Middle frontal gyrus (tissue), 1 donor: ENCODE results near the gene ANKRD6.

ENCODE experiments used
- DNase-seq: peaks from one replicate; pipeline ENCODE4 v3.0.0-alpha.2; 2015; ENCODE audit warnings: low spot score; ENCODE audit errors: extremely low spot score

ANKRD6 gene

DNA sequence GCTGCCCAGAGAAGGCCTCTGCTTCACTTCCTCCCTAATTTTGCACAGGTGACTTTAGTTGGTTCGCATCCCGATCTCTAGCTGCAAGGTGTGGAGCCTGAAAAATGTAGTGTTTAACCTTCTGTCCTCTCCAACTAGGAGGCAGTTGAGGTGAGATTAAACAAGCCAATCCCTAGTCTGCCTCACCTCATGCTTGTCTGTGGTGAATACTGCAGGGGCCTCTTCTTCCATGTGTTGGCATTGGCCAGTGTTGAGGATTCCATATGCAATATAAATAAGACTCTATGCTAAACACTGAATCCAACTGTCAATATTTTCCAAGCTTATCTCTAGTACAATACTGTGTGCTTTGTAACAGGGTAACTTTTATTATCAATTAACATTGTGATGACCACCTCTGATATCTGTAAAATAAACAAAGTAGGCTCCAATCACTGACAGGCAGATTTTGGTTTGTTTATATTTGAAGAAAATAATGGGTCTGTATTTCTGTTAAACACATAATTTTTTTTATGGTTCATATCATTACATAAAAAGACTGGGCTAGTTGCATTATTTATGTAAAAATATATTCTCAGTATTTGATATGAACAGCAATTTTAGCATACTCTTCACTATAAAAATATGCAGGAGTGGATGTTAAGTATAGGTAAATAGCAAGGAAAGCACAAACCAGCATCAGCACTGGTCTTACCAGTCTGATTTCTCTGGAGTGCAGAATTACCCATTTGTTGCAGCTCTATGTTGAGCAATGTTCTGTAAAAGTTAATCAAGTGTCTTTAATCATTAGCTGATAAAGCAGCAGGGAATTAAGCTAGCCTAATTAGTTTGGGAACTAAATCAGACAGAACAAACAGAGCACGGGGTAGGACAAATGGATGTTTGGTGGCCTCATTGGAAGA, 74.0 kb downstream of the ANKRD6 start:
- no peak for DNase-seq

DNA sequence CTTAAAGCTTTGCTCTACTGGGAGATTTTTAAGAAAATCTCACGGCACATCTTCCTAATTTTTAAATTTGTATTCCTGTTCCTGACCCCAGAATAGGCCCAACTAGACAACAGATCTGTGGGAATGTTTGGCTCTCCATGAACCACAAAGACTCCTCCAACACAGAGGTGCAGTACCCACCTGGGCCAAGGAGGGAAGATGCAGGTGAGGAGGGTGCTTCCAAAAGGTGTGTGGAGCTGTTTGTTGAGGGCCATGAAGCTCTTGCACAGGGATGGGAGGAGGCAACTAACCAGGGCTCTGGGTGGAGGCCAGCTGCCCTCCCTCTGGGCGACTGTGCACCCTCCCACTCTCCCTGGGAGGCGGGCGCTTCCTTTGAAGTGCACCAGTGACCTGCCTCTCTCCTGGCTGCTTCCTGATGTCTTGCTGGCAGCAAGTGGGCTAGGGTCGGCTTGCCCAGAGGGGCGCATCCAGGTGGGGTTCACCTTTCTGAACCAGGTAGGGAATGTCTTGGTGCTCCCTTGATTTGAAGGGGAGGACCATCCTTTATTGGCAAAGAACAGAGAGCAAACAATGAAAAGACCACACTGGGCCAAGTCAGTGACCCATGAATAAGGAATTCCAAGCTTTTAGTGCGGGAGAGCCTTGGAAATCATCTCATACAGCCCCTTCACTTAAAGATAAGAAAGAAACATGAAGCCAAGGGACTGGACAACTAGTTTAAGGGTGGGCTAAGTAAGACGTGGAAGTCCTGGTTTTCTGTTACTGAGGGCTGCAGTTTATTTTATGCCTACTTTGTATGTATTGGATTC, 76.0 kb downstream of the ANKRD6 start:
- DNase-seq = no peak

DNA sequence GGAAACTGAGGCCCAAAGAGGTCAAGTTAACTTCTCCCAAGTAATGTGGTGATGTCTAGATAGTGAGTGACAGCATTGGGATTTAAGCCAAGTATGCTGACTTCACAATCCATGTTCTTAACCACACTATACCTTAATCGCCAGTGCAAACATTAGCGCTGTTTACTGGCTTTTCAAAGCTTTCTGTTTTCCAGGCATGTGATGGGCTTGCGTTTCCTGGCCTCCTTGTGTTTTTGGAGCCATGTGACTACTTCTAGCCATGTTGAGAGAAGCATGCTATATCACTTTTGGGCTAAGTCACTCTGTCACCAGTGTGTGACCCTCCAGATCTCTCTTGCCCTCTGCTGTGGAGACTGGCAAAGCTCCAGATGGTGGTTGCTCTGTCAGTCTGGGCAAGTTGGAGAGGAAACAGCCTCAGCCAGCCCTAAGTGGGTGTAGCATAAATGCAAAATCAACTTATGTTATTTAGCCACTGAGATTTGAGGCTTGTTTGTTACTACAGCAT, 76.9 kb downstream of the ANKRD6 start:
- no peak for DNase-seq

DNA sequence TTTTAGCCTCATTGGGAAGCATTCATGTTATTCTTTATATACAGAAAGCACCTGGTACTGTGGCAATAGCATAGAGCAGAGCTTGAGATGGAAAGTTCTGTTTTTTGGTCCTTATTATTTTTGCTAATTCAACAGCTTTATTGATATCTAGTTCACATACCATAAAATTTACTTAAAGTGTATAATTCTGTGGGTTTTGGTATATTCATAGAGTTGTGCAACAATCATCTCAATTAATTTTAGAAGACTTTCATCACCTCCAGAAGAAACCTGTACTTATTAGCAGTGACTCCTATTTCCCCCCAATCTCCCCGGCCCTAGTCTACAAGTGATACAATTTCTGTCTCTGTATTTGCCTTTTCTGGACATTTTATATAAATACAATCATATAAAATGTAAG, 77.4 kb downstream of the ANKRD6 start:
- DNase-seq = no peak

DNA sequence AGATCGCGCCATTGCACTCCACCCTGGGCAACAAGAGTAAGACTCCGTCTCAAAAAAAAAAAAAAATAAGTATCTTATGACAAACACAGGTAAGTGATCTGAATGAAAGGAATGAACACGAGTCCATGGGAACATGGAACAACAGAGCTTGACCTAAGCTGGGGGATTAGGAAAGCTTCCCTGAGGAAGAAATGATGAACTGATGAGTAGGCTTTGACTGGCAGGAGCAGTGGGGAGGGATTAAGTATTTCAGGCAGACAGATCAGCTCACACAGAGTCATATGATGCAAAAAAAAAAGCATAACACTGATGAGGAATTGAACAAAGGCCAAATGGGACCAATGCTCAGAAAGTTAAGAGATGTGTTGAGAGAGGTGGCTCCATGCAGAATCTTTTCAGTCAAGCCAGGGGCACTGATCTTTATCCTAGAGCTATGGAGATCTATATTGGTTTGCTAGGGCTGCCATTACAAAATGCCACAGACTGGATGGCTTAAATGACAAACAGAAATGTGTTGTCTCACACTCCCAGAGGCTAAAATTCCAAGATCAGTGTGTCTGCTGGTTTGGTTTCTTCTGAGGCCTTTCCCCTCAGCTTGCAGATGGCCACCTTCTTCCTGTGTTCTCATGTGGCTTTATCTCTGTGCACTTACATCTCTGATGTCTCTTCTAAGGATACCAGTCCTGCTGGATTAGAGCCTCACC, 85.6 kb downstream of the ANKRD6 start:
- no peak for DNase-seq

DNA sequence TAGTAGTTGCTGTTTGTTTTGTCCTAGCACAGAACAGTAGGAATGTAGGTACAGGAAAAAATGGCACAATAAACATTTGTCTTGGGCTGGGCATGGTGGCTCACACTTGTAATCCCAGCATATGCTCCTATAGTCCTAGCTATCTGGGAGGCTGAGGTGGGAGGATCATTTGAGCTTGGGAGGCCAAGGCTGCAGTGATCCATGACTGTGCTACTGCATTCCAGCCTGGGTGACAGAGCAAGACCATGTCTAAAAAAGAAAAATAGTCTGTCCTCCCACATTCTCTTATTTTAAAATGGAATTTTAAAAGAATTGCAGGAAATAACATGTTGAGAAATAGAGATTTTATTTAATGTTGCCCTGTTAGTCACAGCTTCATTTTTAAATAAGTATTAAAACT, 87.8 kb downstream of the ANKRD6 start:
- no peak for DNase-seq

DNA sequence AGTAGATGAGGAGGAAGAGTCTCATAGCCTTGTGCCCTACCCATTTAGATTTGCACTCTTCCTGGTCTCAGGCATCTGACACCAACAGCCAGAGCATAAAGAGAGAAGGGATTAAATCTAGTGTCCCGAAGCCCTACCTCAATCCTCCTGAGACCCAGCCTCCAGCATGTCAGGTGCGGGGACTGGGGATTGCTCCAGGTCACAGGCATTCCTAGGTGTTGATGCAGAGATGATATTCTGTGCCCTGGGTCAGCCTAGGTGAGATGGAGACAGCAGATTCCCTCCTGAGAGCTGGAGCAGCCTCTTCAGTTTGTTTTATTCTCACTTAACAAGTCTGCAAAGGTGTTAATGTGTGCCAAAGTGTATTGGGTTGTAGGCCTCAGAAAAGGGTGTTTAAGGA, 89.8 kb downstream of the ANKRD6 start:
- no peak for DNase-seq

DNA sequence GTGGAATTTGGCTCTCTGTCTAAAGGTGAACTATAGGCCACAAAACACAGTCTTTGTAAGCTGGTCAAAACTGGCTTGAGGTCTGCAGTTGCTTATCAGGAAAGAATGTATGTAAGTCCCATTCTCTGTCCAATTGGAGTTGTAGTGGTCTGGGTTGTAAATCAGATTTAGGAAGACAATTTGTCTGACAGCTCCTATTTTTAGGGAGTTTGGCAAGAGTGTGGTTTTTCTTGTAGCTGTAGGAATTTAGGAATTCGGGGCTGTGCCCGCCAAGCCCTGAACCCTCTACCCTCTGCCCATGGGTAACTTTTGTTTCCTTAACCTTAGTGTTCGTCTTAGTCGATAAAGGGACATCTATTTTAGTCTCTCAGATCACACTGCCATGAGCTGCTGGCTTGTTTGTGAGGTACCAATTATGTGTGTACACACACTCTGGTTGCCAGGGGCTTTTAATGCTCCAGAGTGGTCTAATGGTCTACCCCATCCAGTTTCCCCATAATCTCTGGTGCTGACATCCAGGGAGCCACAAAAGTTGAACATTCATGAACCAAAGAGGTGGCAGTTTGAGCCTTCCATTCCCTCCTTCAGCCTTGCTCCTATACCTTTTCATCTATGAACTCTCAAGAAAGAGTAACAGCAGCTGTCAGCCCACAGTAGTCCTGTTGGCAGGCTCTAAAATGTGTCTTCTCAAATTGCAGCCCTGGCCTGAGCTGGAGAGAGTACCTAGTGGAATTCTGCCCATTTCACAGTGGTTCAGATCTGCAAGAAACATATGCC, 93.0 kb downstream of the ANKRD6 start:
- DNase-seq = no peak

DNA sequence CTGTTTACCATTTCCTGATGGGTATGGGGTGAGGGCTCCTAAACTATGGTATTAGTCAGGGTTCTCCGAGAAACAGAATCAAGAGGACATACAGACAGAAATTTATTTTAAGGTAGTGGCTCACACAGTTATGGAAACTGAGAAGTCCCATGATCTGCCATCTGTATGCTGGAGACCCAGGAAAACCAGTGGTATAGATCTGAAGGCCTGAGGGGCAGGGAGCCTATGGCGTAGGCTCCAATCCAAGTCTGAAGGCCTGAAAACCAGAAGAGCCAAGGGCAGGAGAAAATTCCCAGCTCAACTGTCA, 93.6 kb downstream of the ANKRD6 start:
- DNase-seq = no peak

DNA sequence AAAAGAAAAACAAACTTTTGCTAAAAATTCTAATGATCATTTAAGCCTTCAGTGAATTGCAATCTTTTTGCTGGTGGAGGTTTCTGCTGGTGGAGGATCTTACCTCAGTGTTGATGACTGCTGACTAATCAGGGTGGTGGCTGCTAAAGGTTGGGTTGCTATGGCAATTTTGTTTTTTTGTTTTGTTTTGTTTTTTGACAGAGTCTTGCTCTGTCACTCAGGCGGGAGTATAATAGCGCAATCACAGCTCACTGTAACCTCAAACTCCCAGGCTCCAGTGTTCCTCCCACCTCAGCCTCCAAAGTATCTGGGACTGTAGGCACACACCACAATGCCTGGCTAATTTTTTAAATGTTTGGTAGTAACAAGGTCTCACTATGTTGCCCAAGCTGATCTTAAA, 94.7 kb downstream of the ANKRD6 start:
- no peak for DNase-seq

DNA sequence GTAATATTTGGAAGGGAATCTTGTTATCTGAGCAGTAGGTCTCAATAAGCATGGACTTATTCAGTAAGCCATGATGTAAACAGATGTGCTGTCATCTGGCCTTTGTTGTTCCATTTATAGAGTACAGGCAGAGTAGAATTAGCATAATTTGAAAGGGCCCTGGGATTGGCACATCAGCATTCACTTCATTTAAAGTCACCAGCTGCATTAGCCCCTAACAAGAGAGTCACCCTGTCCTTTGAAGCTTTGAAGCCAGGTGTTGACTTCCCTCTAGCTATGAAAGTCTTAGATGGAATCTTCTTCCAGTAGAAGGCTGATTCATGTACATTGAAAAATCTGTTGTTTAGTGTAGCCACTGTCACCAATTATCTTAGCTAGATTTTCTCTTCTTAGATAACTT, 95.9 kb downstream of the ANKRD6 start:
- DNase-seq = no peak

DNA sequence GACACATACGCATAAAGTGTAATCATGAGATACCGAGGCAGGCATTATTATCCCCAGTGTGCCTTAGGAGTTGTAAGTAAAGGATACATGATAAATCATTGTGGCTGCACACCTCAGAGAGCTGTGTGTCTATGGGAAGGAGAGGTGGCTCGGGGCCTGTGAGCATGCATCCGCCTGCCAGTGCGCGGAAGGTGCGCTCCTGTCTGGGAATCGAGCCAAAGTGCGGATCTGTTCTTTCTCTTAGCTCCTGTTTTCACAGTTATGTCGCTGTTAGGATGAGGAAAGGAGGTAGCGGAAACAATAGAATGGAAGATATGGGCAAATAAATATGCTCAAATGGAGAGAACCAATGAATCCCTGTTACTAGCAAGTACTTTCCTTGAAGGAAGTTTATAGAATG, 98.0 kb downstream of the ANKRD6 start:
- no peak for DNase-seq

DNA sequence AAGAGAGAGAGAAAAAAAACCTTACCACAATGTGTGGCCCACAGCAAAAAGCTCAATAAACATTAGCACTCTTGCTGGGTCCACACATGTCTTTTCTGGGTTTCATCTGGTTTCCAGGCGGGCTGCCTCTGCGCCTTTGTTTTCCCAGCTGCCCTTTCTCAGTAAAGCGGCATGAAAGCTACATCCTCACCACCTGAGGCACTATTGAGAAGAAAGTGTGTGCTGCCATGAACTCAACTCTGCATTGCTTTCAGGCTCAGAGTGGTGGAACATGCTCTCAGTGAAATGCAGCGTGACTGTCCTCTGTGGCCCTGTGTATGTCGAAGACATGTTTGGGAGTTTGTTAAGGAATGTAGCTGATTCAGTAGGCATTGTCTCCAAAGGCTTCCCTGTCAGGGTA, 103.3 kb downstream of the ANKRD6 start:
- DNase-seq = no peak

DNA sequence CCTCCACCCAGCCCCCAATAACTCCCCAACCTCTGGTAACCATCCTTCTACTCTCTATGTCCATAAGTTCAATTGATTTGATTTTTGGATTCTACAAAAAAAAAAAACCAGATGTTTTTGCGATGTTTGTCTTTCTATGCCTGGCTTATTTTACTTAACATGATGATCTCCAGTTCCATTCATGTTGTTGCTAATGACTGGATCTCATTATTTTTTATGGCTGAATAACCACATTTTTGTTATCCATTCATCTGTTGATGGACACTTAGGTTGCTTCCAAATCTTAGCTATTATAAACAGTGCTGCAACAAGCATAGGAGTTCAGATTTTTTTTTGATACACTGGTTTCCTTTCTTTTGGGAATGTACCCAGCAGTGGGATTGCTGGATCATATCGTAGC, 106.8 kb downstream of the ANKRD6 start:
- DNase-seq = no peak

DNA sequence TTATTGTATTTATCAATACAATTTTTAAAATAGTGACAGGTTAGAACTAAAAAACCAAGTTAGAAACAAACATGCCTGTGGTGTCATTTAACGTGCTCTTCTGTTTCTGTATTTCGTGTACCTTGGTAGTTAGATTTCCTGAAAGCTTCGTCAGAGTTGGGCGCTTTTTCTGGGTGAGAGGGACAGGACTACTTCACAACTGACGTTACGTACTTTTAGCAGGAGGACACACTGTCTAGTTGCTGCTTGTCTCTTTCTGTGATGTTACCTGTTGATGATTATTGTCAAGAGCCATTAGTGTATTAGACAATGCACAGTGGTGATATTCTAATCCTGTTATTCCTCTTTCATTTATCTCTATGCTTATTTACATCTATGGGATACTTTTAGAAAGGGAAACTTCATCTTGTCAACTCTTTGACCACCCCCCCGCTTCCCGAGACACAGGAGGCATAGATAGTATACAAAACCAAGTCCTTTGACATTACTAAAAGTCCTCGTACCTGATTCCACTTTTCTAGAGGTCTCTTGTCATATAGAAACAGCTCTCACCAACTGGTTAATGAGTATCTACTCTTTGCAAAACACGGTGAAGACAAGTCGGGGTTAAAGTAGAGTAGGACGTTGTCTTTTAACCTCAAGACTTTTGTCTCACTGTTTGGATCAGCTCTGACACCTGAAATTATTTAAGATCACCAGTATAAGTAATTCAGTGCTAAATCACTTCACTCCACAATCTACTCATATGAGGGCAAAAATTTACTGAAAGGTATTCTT, 109.3 kb downstream of the ANKRD6 start:
- no peak for DNase-seq

DNA sequence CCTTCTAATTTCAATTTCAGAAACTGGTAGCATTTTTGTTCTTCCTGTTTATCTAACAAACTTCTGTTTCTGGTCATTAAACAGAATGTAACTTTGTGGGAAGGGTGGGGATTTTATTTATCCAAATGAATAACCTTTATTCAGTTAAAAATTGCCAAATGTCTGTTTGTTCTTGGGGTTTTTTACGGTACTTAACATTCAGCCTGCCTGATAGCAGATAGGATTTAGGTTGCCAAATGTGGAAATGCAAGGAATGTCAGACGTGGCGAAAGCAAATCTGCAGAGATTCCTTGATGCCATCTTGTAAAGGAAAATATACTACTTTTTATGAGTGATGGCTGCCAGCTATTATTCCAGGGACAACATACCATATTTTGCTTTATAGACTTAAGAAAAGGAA, 109.9 kb downstream of the ANKRD6 start:
- no peak for DNase-seq

DNA sequence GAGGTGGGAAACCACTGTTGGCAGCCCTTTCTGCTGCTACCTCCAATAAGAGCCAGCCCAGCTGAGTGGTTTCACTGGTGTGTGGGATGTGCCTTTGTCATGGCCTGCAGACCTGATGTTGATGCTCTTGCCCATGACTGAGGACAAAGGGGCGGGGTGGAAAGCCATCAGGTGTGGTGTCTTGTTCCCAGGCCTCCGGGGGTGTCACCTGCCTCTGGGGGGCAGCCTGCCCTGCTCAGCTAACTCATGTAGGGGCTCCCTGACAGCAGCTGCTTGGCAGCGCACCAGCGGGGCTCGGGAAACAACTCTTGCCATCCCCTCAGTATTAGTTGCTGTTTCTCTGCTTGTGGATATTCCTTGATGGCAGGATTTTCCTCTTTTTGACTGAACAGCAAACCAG, 114.3 kb downstream of the ANKRD6 start:
- no peak for DNase-seq

DNA sequence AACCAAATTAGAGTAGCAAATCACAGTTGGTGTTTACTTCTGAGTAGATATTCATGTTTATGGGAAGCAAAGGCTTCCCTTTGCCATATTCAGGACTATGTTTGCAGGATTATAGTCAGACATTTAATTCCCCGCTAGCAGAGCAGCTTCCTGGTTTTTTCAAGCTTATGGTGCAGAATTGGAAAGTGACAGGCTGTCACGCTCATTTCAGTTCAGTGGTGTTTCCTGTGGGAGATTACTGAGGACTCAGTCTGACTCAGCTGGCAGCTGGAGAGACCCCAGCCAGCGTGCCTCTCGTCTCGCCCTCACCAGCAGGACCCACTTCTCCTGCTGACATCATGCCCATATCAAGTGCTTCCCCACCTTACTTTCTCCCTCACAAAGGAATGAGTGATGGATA, 120.5 kb downstream of the ANKRD6 start:
- no peak for DNase-seq

DNA sequence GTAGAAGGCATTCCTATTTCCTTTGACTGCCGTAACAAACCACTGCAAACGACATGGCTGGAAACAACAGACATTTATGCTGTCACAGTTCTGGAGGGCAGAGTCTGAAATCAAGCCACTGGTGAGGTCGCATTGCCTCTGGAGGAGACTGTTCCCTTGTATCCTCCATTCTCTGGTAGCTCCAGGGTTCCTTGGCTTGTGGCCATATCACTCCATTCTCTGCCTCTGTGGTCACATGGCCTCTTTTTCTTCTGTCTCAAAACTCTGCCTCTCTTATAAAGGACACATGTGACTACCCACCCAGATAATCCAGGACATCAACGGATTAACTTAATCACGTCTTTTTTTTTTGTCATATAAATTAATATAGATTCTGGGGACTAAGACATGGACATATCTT, 121.2 kb downstream of the ANKRD6 start:
- DNase-seq = no peak

DNA sequence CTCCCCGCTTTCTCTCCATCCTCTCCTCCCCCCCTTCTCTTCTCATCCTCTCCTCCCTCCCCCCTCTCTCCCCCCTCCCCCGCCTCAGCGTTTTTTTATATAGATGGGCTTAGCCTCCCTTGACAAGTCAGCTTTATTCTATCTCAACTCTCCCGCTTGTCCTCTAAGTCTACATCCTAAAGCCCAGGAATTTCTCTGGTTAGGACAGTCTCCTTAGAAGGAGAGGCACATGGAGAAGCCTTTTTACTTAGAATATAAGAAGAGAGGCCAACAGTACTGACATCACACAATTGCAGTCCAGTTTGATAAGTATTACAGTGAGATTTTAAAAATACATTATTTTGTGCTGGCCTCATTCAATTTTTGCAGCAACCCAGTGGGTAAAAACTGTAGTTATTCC, 122.1 kb downstream of the ANKRD6 start:
- no peak for DNase-seq

DNA sequence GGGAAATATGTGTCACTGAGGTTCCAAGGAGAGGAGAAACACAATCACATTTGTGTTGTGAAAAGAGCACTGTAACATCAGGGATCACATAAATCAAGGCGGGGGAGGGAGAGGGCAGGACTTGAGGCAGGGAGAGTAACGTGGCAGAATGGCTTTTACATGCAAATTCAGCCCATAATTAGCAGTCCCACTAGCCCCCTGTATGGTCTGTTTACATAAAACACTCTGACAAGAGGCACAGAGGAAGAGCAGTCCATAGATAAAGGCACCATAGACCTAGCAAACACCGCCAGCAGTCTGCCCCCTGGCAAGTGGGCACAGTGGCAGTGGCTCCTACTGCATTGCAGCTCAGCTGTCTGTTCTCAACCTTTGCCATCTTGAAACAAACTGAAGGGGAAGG, 122.9 kb downstream of the ANKRD6 start:
- no peak for DNase-seq
